Measurements from ENCODE around the gene PRICKLE3. TPM values are rescaled to one million over a fixed set of nuclear protein-coding genes. Genes with fewer than 3 reads are reported as not detected.
"Not testable (repeated sequence)": the region's sequence is repeated elsewhere in the genome, so short reads cannot be mapped to it uniquely, and the experiment has no call there.

The PRICKLE3 gene
- total RNA-seq, 1 donor from 2014 or later, result 15.6 TPM

GRCh38 chrX:49183701-49184281 lies 2.4 kb downstream of the PRICKLE3 start:
- no peak for DNase-seq (ENCODE audit: extremely low read depth, low read depth, low spot score)

DNA sequence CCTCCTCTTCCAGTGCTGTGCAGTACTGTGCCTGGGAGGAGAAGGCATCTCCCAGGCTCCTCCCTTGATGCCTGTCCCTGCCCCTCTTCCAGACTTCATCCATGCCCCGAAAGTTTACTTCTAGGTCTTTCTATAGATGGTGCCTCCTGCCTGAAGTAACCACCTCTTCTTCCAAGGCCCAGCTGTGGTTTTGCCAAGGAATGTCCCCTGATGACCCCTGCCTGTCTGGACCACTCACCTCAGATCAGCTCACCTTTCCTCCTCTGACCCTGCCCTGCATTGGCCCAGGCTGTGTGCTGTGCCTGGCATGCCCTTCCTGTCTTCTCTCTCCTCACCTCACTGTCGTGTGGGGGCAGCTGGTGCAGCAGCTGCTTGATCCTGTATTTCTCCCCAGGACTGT lies 6.8 kb downstream of the PRICKLE3 start:
- DNase-seq (ENCODE audit: extremely low read depth, low read depth, low spot score), result no peak

- DNase-seq (ENCODE audit: extremely low read depth, low read depth, low spot score), result no peak
Observed at GRCh38 chrX:49178537-49178936, 7.6 kb downstream of the PRICKLE3 start.

DNA sequence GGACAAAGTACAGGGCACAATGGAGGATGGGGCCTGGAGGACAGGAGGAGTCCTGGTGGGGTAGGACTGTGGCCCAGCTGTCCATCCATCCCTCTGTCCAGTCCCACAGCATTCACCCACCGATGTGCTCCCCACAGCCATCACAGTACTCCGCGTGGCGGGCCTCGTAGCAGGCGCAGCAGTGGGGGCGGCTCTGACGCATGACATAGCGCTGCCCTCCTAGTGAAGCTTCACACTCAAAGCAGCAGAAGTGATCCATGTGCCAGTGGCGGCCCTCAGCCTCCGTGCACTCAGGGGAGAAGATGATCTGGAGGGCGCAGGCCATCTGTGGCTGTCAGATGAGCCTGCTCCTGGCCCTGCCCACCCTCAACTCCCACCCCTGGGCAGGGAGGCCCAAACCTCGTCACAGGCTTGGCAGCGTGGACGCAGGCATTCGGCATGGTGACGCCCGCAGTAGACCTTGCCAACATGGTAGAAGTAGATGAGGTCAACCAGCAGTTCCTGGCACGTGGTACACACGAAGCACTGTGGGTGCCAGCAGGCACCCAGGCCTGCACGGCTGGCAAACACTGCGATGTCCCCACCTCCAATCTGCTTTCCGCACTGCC lies 8.2 kb downstream of the PRICKLE3 start:
- no peak for DNase-seq (ENCODE audit: extremely low read depth, low read depth, low spot score)

GRCh38 chrX:49177338-49177833 lies 8.8 kb downstream of the PRICKLE3 start:
- no peak for DNase-seq (ENCODE audit: extremely low read depth, low read depth, low spot score)

- DNase-seq (ENCODE audit: extremely low read depth, low read depth, low spot score), result no peak
Observed at GRCh38 chrX:49176421-49177326, 9.5 kb downstream of the PRICKLE3 start.

- no peak for DNase-seq (ENCODE audit: extremely low read depth, low read depth, low spot score)
Observed at GRCh38 chrX:49175435-49176274, 10.5 kb downstream of the PRICKLE3 start.

DNA sequence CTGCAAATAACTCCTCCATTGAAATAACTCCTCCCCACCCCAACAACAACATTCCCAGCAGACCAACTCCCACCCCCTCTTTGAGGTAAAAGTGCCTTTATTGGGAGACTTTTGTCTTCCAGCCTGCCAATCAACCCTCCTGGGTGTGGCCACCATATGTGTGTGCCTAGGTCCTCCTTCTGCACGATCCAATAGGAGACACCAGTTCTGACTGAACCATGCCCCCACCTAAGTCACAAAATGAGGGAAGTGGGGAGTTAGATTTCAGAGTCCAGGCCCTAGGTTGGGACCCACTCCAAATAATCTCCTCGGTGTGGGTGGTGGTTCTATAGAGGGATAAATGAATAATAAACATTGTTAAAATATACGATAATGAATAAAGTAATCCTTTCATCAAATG lies 11.4 kb downstream of the PRICKLE3 start:
- no peak for DNase-seq (ENCODE audit: extremely low read depth, low read depth, low spot score)

DNA sequence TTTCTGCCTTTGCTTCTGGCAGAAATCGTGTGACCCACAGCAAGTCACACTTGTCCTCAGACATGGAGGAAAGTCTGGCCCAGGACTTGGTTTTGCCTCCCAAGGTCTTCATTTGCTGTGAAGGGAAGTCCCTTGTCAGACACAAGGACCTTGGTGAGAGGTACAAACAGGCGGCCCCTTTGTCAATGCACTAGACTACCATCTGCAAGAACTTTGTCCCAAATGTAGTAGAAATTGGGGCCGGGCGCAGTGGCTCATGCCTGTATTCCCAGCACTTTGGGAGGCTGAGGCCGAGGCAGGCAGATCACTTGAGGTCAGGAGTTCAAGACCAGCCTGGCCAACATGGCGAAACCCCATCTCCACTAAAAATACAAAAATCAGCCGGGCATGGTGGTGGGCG lies 12.6 kb downstream of the PRICKLE3 start:
- not testable (repeated sequence) for DNase-seq (ENCODE audit: extremely low read depth, low read depth, low spot score)

DNA sequence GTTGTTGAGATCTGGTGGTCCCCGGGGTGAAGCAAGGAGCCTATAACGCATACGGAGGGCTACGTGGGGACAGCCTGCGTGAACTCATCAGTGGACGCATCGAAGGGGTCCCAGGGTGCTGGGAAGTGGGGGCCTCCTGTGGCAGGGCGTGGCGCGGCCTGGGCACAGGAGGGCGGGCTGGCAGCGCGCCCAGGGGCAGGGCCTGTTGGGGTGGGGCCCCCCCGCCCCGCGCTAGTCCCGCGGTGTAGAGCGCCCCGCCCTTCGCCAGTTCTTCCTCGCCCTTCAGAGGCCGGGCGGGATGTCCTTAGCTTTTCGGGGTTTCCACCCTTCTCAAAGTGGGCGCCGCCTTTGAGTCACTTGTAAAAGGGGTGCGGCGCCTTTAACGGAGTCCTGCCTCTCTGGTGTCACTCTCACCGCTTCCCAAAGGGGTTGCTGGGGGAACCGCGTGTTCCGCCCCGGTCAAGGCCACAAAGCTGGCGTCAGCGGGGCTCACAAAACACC lies 13.8 kb downstream of the PRICKLE3 start:
- DNase-seq (ENCODE audit: extremely low read depth, low read depth, low spot score), result no peak

DNA sequence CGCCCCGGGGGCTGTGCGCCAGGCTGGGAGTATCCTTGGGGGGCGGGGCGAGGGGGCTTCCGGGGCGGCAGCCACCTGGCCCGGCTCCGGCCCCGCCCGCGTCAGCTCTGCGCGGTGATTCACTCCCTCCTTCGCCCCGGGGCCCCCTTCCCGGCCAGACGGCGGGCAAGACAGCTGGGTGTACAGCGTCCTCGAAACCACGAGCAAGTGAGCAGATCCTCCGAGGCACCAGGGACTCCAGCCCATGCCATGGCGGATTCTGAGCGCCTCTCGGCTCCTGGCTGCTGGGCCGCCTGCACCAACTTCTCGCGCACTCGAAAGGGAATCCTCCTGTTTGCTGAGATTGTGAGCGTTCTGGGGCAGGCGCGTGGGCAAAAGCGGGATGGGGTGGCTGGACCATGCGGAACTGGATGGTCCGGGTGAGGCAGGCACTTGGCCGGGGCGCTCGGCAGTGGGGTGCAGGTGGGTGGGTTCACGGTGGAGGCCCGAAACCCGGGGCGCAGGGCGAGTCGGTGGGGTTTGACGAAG lies 14.4 kb downstream of the PRICKLE3 start, which contains the start of gene PLP2:
TSS of gene PLP2 (plus strand) at position 147 of the 528 bp plus-strand sequence. CDS start at position 250, 103 bp downstream.
- DNase-seq (ENCODE audit: extremely low read depth, low read depth, low spot score), result no peak

GRCh38 chrX:49167740-49168108 lies 18.4 kb downstream of the PRICKLE3 start:
- no peak for DNase-seq (ENCODE audit: extremely low read depth, low read depth, low spot score)

DNA sequence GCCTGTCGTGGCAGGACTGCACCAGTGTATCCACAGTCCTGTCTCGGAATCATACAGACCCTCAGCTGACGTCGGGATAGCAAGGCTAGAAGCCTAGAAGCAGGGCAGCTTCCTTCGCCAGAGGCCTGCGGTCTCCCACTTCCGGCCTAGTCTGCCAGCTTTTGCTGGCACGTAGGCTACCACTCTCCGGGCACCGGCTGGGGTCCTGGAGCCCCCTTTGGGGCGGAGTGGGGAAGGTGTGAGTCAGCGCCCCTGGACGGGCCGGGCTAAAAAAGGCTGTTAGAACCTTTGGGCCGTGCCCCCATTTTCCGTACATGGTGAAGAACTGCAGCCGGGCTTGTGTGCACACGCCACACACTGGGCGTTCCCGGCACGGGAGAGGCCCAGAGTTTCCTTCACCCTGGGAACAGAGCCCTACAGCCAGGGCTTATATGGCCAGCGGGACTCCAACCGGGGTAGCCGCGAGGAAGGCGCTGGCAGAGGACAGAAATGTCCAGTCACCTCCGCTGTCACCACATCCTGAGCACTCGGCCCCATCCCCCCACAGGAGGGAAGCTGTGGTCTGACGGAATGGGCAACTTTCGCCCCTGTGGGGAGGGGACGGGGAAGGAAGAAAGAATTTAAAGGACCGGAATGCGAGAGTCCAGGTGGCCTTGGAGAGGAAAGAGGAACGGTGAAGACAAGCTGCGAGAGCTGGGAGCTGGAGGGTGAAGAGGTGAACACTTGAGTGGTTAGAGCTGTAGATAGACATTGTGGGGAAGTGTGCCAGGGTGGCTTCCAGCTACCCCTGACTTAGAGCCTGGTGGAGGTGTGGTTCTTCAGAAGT lies 19.0 kb downstream of the PRICKLE3 start:
- no peak for DNase-seq (ENCODE audit: extremely low read depth, low read depth, low spot score)

- no peak for DNase-seq (ENCODE audit: extremely low read depth, low read depth, low spot score)
Observed at GRCh38 chrX:49165901-49166881, 20.0 kb downstream of the PRICKLE3 start.

DNA sequence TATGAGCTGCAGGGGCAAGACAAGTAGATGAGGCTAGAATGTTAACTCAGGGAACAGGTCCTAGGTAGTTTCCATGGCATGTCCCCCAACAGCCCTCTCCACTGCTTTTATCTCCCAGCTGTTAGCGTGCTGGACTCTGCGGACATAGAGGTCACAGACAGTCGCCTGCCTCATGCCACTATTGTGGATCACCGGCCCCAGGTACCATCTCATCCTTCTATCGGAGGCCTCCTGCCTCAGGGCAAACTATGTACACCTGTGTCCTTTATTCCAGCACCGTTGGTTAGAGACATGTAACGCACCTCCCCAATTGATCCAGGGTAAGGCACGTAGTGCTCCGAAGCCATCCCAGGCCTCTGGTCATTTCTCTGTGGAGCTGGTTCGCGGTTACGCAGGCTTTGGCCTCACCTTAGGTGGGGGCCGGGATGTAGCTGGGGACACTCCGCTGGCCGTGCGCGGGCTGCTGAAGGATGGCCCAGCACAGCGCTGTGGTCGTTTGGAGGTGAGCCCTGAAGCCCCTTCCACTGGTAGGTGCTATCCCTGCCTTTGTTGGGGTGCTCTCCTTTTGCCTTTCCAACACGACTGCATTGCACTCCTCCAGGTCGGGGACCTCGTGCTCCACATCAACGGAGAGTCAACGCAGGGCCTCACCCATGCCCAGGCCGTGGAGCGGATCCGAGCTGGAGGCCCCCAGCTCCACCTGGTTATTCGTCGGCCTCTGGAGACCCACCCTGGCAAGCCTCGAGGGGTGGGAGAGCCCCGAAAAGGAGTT lies 21.4 kb downstream of the PRICKLE3 start:
- no peak for DNase-seq (ENCODE audit: extremely low read depth, low read depth, low spot score)

GRCh38 chrX:49163555-49164419 lies 22.4 kb downstream of the PRICKLE3 start:
- no peak for DNase-seq (ENCODE audit: extremely low read depth, low read depth, low spot score)
